Measurements from ENCODE around the gene AMIGO1. TPM values are rescaled to one million over a fixed set of nuclear protein-coding genes. Genes with fewer than 3 reads are reported as not detected.

The AMIGO1 gene
- total and polyA plus RNA-seq, 2 of the 8 experiments (the other 6 are each of a cell fraction or from before 2014, with no cell fraction given): 1.5 to 2.7 TPM

DNA sequence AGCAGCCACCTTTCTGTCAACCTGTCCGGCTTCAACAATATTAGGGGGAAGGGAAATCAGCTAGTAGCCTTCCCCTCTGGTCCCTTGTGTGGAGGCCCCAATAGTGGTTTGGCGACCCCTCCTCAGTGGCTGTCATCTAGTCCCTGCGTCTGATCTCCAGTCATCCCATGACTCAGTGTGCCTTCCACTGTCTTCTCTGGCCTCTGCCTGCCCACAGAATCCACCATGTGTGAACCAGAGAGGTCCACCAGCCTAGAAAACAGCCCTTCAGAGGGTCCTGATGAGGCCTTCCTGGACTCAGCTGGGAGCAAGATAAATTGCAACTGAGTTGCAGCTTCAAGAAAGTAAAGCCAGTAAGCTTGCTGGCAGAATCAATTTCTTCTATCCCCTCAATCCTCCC is 29.6 kb downstream of the AMIGO1 start (continued):
- TF ChIP-seq SUZ12 (IDR thresholded peaks at IDR 0.05; ENCODE audit: low read length): no peak
- TF ChIP-seq EGR1 (IDR thresholded peaks at IDR 0.05; ENCODE audit: borderline replicate concordance, low read depth, low read length): no peak
- TF ChIP-seq KDM1A (IDR thresholded peaks at IDR 0.05; ENCODE audit: borderline replicate concordance, low read length): no peak
- no peak for TF ChIP-seq JUND (IDR thresholded peaks at IDR 0.05; ENCODE audit: low read length)
- TF ChIP-seq TCF12 (IDR thresholded peaks at IDR 0.05; ENCODE audit: low read depth, low read length): no peak
